ENCODE results near the gene ERVMER34-1. TPM values are rescaled to one million over a fixed set of nuclear protein-coding genes. Genes with fewer than 3 reads are reported as not detected.

ERVMER34-1 gene, protein sequence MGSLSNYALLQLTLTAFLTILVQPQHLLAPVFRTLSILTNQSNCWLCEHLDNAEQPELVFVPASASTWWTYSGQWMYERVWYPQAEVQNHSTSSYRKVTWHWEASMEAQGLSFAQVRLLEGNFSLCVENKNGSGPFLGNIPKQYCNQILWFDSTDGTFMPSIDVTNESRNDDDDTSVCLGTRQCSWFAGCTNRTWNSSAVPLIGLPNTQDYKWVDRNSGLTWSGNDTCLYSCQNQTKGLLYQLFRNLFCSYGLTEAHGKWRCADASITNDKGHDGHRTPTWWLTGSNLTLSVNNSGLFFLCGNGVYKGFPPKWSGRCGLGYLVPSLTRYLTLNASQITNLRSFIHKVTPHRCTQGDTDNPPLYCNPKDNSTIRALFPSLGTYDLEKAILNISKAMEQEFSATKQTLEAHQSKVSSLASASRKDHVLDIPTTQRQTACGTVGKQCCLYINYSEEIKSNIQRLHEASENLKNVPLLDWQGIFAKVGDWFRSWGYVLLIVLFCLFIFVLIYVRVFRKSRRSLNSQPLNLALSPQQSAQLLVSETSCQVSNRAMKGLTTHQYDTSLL
- under 1 TPM; 0.08 to 0.93 (median 0.49) TPM for total RNA-seq

- peaks cover 52% of the 10 kb centered on the region for H3K27me3 ChIP-seq
- no peaks in the 10 kb centered on the region for H3K36me3 ChIP-seq
- H3K4me1 ChIP-seq, result peaks cover 0 to 16% (median 0%) of the 10 kb centered on the region in 3 donors
- 15% methylated on average over 4 of the region's 61 CpGs; no CpG with 5 or more reads in 1 of the 2 donors for WGBS, 2 donors (ENCODE audit: low coverage in 1 of 2)
- no peaks in the 10 kb centered on the region for H3K9me3 ChIP-seq
- peak within 1 kb of the TSS; percentile 31 to 59 for H3K4me3 ChIP-seq
- TF ChIP-seq EP300 (IDR thresholded peaks at IDR 0.05), result no peak
- no peak for TF ChIP-seq POLR2AphosphoS5 (IDR thresholded peaks at IDR 0.05)
- TF ChIP-seq CTCF (IDR thresholded peaks at IDR 0.05), result no peak
- no peak for TF ChIP-seq POLR2A (IDR thresholded peaks at IDR 0.05)
- H3K27ac ChIP-seq, result peak within 1 kb of the TSS in 1 of 4 donors; percentile 14
- peak; percentile 54 for ATAC-seq
These were observed at the start of gene ERVMER34-1 for GRCh38 chr4:52750819-52751486. TSS of gene ERVMER34-1 (minus strand) at chr4:52751425. CDS start at chr4:52745520, 5,905 bp downstream.

- Histone ChIP-seq H3K4me3 (no peak overlapping the region), H3K4me1 (no peaks in the 10 kb centered on the region), H3K27me3 (no peaks in the 10 kb centered on the region), H3K27ac (no peak overlapping the region), H3K9me3 (peaks cover 0 to 8% (median 0%) of the 10 kb centered on the region in 3 donors), H3K36me3 (no peaks in the 10 kb centered on the region)
- ATAC-seq, result no peak
- no peak for TF ChIP-seq CTCF (IDR thresholded peaks at IDR 0.05)
- TF ChIP-seq POLR2A (IDR thresholded peaks at IDR 0.05), result no peak
- no peak for TF ChIP-seq EP300 (IDR thresholded peaks at IDR 0.05)
- no peak for TF ChIP-seq POLR2AphosphoS5 (IDR thresholded peaks at IDR 0.05)
- WGBS, 2 donors (ENCODE audit: low coverage in 1 of 2), result 93 to 100% methylated on average over 1 to 2 of the region's 2 CpGs
These were observed 48.6 kb upstream of the ERVMER34-1 start for GRCh38 chr4:52799813-52800212.

DNA sequence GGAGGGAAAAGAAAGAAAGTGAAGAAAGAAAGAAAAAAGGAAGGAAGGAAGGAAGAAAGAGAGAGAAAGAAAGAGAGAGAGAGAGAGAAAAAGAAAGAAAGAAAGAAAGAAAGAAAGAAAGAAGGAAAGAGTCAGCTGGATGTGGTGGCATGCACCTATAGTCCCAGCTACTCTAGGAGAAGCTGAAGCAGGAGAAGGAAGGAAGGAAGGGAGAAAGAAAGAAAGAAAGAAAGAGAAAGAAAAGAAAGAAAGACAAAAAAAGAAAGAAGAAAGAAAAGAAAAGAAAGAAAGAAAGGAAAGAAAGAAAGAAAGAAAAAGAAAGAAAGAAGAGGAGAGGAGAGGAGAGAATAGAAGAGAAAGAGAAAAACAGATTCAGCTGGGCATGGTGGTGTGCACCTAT lies 44.3 kb upstream of the ERVMER34-1 start:
- no peak overlapping the region for H3K27ac ChIP-seq
- H3K9me3 ChIP-seq, result no peaks in the 10 kb centered on the region
- TF ChIP-seq POLR2AphosphoS5 (IDR thresholded peaks at IDR 0.05) (no peak), EP300 (IDR thresholded peaks at IDR 0.05) (no peak), POLR2A (IDR thresholded peaks at IDR 0.05) (no peak), CTCF (IDR thresholded peaks at IDR 0.05) (no peak)
- ATAC-seq, result no peak
- no peaks in the 10 kb centered on the region for H3K4me1 ChIP-seq
- H3K27me3 ChIP-seq, result no peaks in the 10 kb centered on the region
- no peaks in the 10 kb centered on the region for H3K36me3 ChIP-seq
- H3K4me3 ChIP-seq, result no peak overlapping the region

DNA sequence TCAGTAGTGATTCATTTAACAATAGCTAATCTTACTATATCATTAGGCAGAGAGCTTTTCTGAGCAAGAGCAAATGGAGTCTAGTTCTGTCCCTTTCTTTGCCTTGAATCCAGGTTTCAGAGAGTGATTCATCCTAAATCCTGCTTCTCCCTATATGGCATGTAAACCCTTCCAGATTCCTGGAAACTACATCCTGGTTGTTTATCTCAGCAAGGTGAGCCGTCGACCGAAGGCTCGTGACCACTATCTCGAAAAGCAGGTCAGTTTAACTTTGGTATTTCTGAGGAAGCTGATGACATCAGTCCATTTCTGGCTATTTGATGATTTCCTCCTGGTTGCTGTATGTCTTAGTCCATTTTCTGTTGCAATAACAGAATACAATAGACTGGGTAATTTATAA lies 40.7 kb upstream of the ERVMER34-1 start:
- H3K27ac ChIP-seq, result no peak overlapping the region
- no peak overlapping the region for H3K4me3 ChIP-seq
- no peak for TF ChIP-seq POLR2A (IDR thresholded peaks at IDR 0.05)
- no peak for TF ChIP-seq EP300 (IDR thresholded peaks at IDR 0.05)
- TF ChIP-seq CTCF (IDR thresholded peaks at IDR 0.05), result no peak
- TF ChIP-seq POLR2AphosphoS5 (IDR thresholded peaks at IDR 0.05), result no peak
- no peak for ATAC-seq
- H3K9me3 ChIP-seq, result no peaks in the 10 kb centered on the region
- WGBS, 2 donors (ENCODE audit: low coverage in 1 of 2), result 63 to 93% methylated on average over 2 to 5 of the region's 5 CpGs
- H3K36me3 ChIP-seq, result no peaks in the 10 kb centered on the region
- H3K27me3 ChIP-seq, result no peaks in the 10 kb centered on the region
- no peaks in the 10 kb centered on the region for H3K4me1 ChIP-seq

Measured in gastroesophageal sphincter (tissue), 4 donors.